Activated naive CD8-positive, alpha-beta T cell treated with anti-CD3 and anti-CD28 coated beads, Interleukin-2, amount 10 ng/mL, durations not matched to agents 7 days and 5 days (primary cell): Measurements from ENCODE around the gene CD164L2. TPM values are rescaled to one million over a fixed set of nuclear protein-coding genes. Genes with fewer than 3 reads are reported as not detected.

Experiments used
- ATAC-seq: fragments of 150-1000 bp; cut with Tn5 transposase; one replicate; pipeline ENCODE4 v1.10.0; 2021; ENCODE audit warnings: low read depth, moderate library complexity
- POLR2A ChIA-PET: fragments of 350-600 bp; sonication (Branson Sonifier 250); formaldehyde crosslinking; loops from one replicate; lab custom pipeline; 2021; ENCODE audit warnings: antibody characterized with exemption; lab: Charles Lee
- DNase-seq: peaks from one replicate; pipeline ENCODE4 v3.0.0; 2021
- H3K27ac Mint-ChIP-seq: one replicate; pipeline ENCODE4 v1.8.0; 2022; ENCODE audit warnings: mild to moderate bottlenecking, mixed read lengths
- H3K27me3 Mint-ChIP-seq: one replicate; pipeline ENCODE4 v1.8.0; 2022; ENCODE audit warnings: mild to moderate bottlenecking, moderate library complexity, mixed read lengths
- H3K36me3 Mint-ChIP-seq: one replicate; pipeline ENCODE4 v1.8.0; 2021; ENCODE audit warnings: mild to moderate bottlenecking, mixed read lengths
- H3K4me1 Mint-ChIP-seq: one replicate; pipeline ENCODE4 v1.8.0; 2021; ENCODE audit warnings: mixed read lengths
- H3K4me3 Mint-ChIP-seq: one replicate; pipeline ENCODE4 v1.8.0; 2022; ENCODE audit warnings: mild to moderate bottlenecking, moderate library complexity, mixed read lengths
- H3K9me3 Mint-ChIP-seq: one replicate; pipeline ENCODE4 v1.8.0; 2021; ENCODE audit warnings: mixed read lengths
- total RNA-seq, 2 experiments: library from RNA; stranded (reverse); gene quantifications; one replicate each; pipeline ENCODE4 v1.2.3, GENCODE V29; 2021

Gene CD164L2
- total RNA-seq, 2 experiments from 2014 or later: not detected

GRCh38 chr1:27402349-27402754, 19.2 kb upstream of the CD164L2 start:
- H3K27me3 Mint-ChIP-seq: no peaks in the 10 kb centered on the region
- ATAC-seq: no peak
- no peaks in the 10 kb centered on the region for H3K9me3 Mint-ChIP-seq
- peaks cover 14% of the 10 kb centered on the region for H3K4me1 Mint-ChIP-seq
- peak overlapping the region; percentile 63 for H3K27ac Mint-ChIP-seq
- POLR2A ChIA-PET: interaction anchor here (1.0 to 1.9 kb wide), 4 partner anchors 28 to 261 kb away, joined by 3 to 5 read pairs (median 4); partner anchors contain the start of gene AHDC1
- peaks cover 2% of the 10 kb centered on the region for H3K36me3 Mint-ChIP-seq
- DNase-seq: no peak
- no peak overlapping the region for H3K4me3 Mint-ChIP-seq

GRCh38 chr1:27400963-27401341, 17.8 kb upstream of the CD164L2 start:
- Mint-ChIP-seq H3K27ac (no peak overlapping the region), H3K27me3 (no peaks in the 10 kb centered on the region), H3K9me3 (no peaks in the 10 kb centered on the region), H3K4me3 (no peak overlapping the region), H3K4me1 (peaks cover 14% of the 10 kb centered on the region), H3K36me3 (no peaks in the 10 kb centered on the region)
- ATAC-seq (no peak), DNase-seq (no peak)
- POLR2A ChIA-PET: interaction anchor here (1.0 kb wide), 1 partner anchor 9 kb away, joined by 3 read pairs; the partner anchor contains the start of gene GPR3

- Mint-ChIP-seq H3K27me3 (no peaks in the 10 kb centered on the region), H3K4me1 (peaks cover 14% of the 10 kb centered on the region), H3K27ac (no peak overlapping the region), H3K36me3 (no peaks in the 10 kb centered on the region), H3K9me3 (no peaks in the 10 kb centered on the region), H3K4me3 (no peak overlapping the region)
- ATAC-seq (no peak), DNase-seq (no peak)
- POLR2A ChIA-PET: interaction anchor here (0.6 kb wide), 1 partner anchor 56 kb away, joined by 9 read pairs; no protein-coding TSS in a partner anchor
Observed at GRCh38 chr1:27400082-27400962, 17.2 kb upstream of the CD164L2 start.

DNA sequence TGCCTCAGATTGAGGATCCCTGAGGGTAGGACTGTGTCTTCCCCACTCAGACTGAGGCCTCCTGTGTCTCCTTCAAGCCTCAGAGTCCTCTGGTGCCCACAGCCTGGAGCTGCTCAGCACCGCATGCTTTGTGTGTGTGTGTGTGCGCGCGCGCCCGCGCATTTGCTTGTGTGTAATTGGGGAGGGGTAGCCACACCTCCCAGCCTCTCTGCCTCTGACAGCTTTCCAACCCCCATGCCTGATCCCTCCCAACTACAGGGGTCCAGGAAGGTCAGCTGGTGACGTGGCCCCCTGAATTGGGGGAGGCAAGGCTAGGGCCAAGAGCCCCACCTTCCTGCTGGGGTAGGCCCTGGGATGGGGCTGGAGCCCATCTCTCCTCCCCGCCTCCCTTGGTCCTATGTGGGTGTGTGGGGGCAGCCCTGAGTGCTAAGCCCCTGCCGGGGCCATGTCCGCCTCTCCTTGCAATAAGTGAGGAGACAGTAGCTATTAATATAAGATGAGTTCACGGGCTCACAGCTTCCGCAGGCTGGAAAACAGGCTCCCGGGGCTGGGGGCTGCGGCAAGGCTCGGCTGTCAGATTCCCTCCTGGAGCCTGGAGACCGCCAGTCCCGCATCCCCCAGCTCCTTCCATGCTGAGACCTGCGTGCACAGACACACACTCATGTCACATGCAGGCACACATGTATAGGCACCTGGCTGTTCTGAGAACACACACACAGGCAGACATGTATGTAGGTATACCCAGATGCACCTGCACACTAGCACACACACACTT, 16.3 kb upstream of the CD164L2 start:
- H3K9me3 Mint-ChIP-seq: no peaks in the 10 kb centered on the region
- DNase-seq (no peak), ATAC-seq (no peak)
- POLR2A ChIA-PET: interaction anchor here (0.6 to 1.4 kb wide), 2 partner anchors 55 to 103 kb away, joined by 4 to 9 read pairs; no protein-coding TSS in a partner anchor
- no peaks in the 10 kb centered on the region for H3K27me3 Mint-ChIP-seq
- H3K4me3 Mint-ChIP-seq: no peak overlapping the region
- peaks cover 16% of the 10 kb centered on the region for H3K4me1 Mint-ChIP-seq
- no peaks in the 10 kb centered on the region for H3K36me3 Mint-ChIP-seq
- no peak overlapping the region for H3K27ac Mint-ChIP-seq

GRCh38 chr1:27398405-27399149, 15.4 kb upstream of the CD164L2 start:
- Mint-ChIP-seq H3K4me1 (peaks cover 9% of the 10 kb centered on the region), H3K9me3 (no peaks in the 10 kb centered on the region), H3K4me3 (no peak overlapping the region), H3K36me3 (no peaks in the 10 kb centered on the region), H3K27me3 (no peaks in the 10 kb centered on the region), H3K27ac (no peak overlapping the region)
- no peak for ATAC-seq
- DNase-seq: no peak
- POLR2A ChIA-PET: interaction anchor here (1.4 kb wide), 1 partner anchor 103 kb away, joined by 4 read pairs; no protein-coding TSS in a partner anchor

GRCh38 chr1:27397749-27398148, 14.6 kb upstream of the CD164L2 start:
- peaks cover 6% of the 10 kb centered on the region for H3K4me1 Mint-ChIP-seq
- POLR2A ChIA-PET: interaction anchor here (0.5 kb wide), 1 partner anchor 25 kb away, joined by 3 read pairs; no protein-coding TSS in a partner anchor
- no peak overlapping the region for H3K4me3 Mint-ChIP-seq
- DNase-seq (no peak), ATAC-seq (no peak)
- H3K27me3 Mint-ChIP-seq: no peaks in the 10 kb centered on the region
- no peaks in the 10 kb centered on the region for H3K9me3 Mint-ChIP-seq
- H3K27ac Mint-ChIP-seq: no peak overlapping the region
- H3K36me3 Mint-ChIP-seq: no peaks in the 10 kb centered on the region

- no peak overlapping the region for H3K27ac Mint-ChIP-seq
Observed at GRCh38 chr1:27397110-27397509, 14.0 kb upstream of the CD164L2 start.

GRCh38 chr1:27395441-27396195, 12.5 kb upstream of the CD164L2 start:
- Mint-ChIP-seq H3K27me3 (peaks cover 3% of the 10 kb centered on the region), H3K27ac (no peak overlapping the region), H3K36me3 (no peaks in the 10 kb centered on the region), H3K4me3 (no peak overlapping the region), H3K4me1 (peaks cover 14% of the 10 kb centered on the region), H3K9me3 (no peaks in the 10 kb centered on the region)
- DNase-seq (peak; percentile 83), ATAC-seq (peak; percentile 44)
- POLR2A ChIA-PET: interaction anchor here (0.8 to 1.7 kb wide), 6 partner anchors 38 to 296 kb away, joined by 3 to 8 read pairs (median 4); no protein-coding TSS in a partner anchor

More at GRCh38 chr1:27397110-27397509, 14.0 kb upstream of the CD164L2 start:
- Mint-ChIP-seq H3K27me3 (no peaks in the 10 kb centered on the region), H3K4me1 (peaks cover 9% of the 10 kb centered on the region), H3K36me3 (no peaks in the 10 kb centered on the region), H3K9me3 (no peaks in the 10 kb centered on the region), H3K4me3 (no peak overlapping the region)
- ATAC-seq: no peak
- no peak for DNase-seq
- POLR2A ChIA-PET: no interaction called here

DNA sequence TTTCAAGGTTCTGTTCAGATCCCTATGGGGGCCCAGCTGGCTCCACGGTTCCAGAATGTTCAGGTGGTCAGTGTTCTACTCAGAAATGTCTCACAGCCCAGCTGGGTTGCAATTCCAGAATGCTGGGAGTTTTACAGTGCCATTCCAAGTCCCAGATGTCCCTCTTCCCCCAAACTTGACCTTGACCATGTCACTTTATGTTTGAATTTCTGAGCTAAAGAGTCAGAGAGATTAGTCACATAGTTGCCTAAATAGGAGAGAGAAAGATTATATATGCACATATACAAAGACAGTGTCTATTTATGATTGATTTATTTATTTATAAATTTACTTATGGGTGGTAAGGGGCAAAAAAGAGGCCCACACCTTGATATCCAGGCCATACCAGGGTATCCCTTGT, 11.8 kb upstream of the CD164L2 start:
- DNase-seq (no peak), ATAC-seq (no peak)
- Mint-ChIP-seq H3K4me1 (peaks cover 14% of the 10 kb centered on the region), H3K27ac (peak overlapping the region; percentile 48), H3K9me3 (no peaks in the 10 kb centered on the region), H3K27me3 (peaks cover 4% of the 10 kb centered on the region), H3K36me3 (no peaks in the 10 kb centered on the region), H3K4me3 (no peak overlapping the region)
- POLR2A ChIA-PET: interaction anchor here (0.8 to 1.7 kb wide), 6 partner anchors 38 to 295 kb away, joined by 3 to 8 read pairs (median 4); no protein-coding TSS in a partner anchor

GRCh38 chr1:27394282-27394658, 11.1 kb upstream of the CD164L2 start:
- peaks cover 14% of the 10 kb centered on the region for H3K4me1 Mint-ChIP-seq
- no peaks in the 10 kb centered on the region for H3K36me3 Mint-ChIP-seq
- H3K27ac Mint-ChIP-seq: peak overlapping the region; percentile 48
- ATAC-seq (no peak), DNase-seq (no peak)
- H3K27me3 Mint-ChIP-seq: peaks cover 10% of the 10 kb centered on the region
- no peaks in the 10 kb centered on the region for H3K9me3 Mint-ChIP-seq
- POLR2A ChIA-PET: interaction anchor here (0.8 to 1.7 kb wide), 4 partner anchors 93 to 294 kb away, joined by 3 to 8 read pairs (median 5); no protein-coding TSS in a partner anchor
- H3K4me3 Mint-ChIP-seq: peak overlapping the region; percentile 39

GRCh38 chr1:27393641-27394281, 10.6 kb upstream of the CD164L2 start:
- H3K9me3 Mint-ChIP-seq: no peaks in the 10 kb centered on the region
- H3K27me3 Mint-ChIP-seq: peaks cover 10% of the 10 kb centered on the region
- no peak for DNase-seq
- peaks cover 14% of the 10 kb centered on the region for H3K4me1 Mint-ChIP-seq
- no peak for ATAC-seq
- no peaks in the 10 kb centered on the region for H3K36me3 Mint-ChIP-seq
- H3K27ac Mint-ChIP-seq: no peak overlapping the region
- POLR2A ChIA-PET: no interaction called here
- peak overlapping the region; percentile 78 for H3K4me3 Mint-ChIP-seq
